ENCODE data around the gene ADARB2. TPM values are rescaled to one million over a fixed set of nuclear protein-coding genes. Genes with fewer than 3 reads are reported as not detected.

Gene ADARB2
- total and polyA plus RNA-seq, 2 experiments from 2014 or later = 2.0 to 5.0 TPM

- no peak overlapping the region for H3K4me2 ChIP-seq
- H3K27ac Mint-ChIP-seq = no peak overlapping the region
- no peaks in the 10 kb centered on the region for H3K79me2 ChIP-seq (replicated peaks; ENCODE audit: insufficient read depth)
- no peaks in the 10 kb centered on the region for H3K4me1 Mint-ChIP-seq
- H3K36me3 ChIP-seq (ENCODE audit: insufficient read depth) = no peaks in the 10 kb centered on the region
- no peak overlapping the region for H3K4me3 ChIP-seq
- ATAC-seq (no peak), DNase-seq (ENCODE audit: low spot score) (no peak)
- peaks cover 3% of the 10 kb centered on the region; the same call in 1 of the 3 replicates for H3K9me3 Mint-ChIP-seq
- no peaks in the 10 kb centered on the region for H3K4me1 ChIP-seq (ENCODE audit: insufficient read depth)
- no peaks in the 10 kb centered on the region for H3K36me3 Mint-ChIP-seq (ENCODE audit: low read depth)
- no peaks in the 10 kb centered on the region for H3F3A ChIP-seq (replicated peaks; ENCODE audit: low read depth)
- no peak overlapping the region for H2AFZ ChIP-seq
- TF ChIP-seq CREB1 (CRISPR knock-in tag; IDR thresholded peaks at IDR 0.05; ENCODE audit: low read depth) = no peak
- TF ChIP-seq STAT1 (IDR thresholded peaks at IDR 0.05; ENCODE audit: unreplicated experiment) = no peak
- TF ChIP-seq JUNB (IDR thresholded peaks at IDR 0.05; ENCODE audit: unreplicated experiment) = no peak
- TF ChIP-seq EZH2 (IDR thresholded peaks at IDR 0.05; ENCODE audit: low read depth, unreplicated experiment) = no peak
- no peak for TF ChIP-seq ZNF462 (CRISPR knock-in tag; IDR thresholded peaks at IDR 0.05)
- no peak for TF ChIP-seq REST (IDR thresholded peaks at IDR 0.05; ENCODE audit: unreplicated experiment)
- TF ChIP-seq POLR2AphosphoS5 (IDR thresholded peaks at IDR 0.05; ENCODE audit: low read depth) = no peak
- TF ChIP-seq ZNF331 (CRISPR knock-in tag; IDR thresholded peaks at IDR 0.05; ENCODE audit: low read depth) = no peak
- no peak for TF ChIP-seq EZH2phosphoT487 (IDR thresholded peaks at IDR 0.05; ENCODE audit: unreplicated experiment)
- TF ChIP-seq ZNF114 (CRISPR knock-in tag; IDR thresholded peaks at IDR 0.05) = no peak
- TF ChIP-seq CTCF (conservative IDR thresholded peaks at IDR 0.05; ENCODE audit: low read depth in 2 of 2) = no peak
- no peak for TF ChIP-seq NANOG (IDR thresholded peaks at IDR 0.05; ENCODE audit: borderline replicate concordance)
- no peak for TF ChIP-seq ETS1 (IDR thresholded peaks at IDR 0.05)
- H3K27me3 ChIP-seq (ENCODE audit: insufficient read depth) = no peaks in the 10 kb centered on the region
- no peaks in the 10 kb centered on the region for H3K27me3 Mint-ChIP-seq (ENCODE audit: insufficient read depth, low read depth, poor library complexity)
- no peak overlapping the region for H3K27ac ChIP-seq (ENCODE audit: low read depth)
- peaks cover 7% of the 10 kb centered on the region; the same call in 1 of the 2 replicates for H3K9me2 ChIP-seq (ENCODE audit: insufficient read depth)
- no peaks in the 10 kb centered on the region for H4K20me1 ChIP-seq (replicated peaks; ENCODE audit: insufficient read depth)
- H3K4me3 Mint-ChIP-seq = no peak overlapping the region
Measured at GRCh38 chr10:1215862-1216573, 521.3 kb downstream of the ADARB2 start.
